ENCODE results near the gene MYOF. TPM values are rescaled to one million over a fixed set of nuclear protein-coding genes. Genes with fewer than 3 reads are reported as not detected.
"Not testable (repeated sequence)": the region's sequence is repeated elsewhere in the genome, so short reads cannot be mapped to it uniquely, and the experiment has no call there.

Gene MYOF
- total RNA-seq, 3 donors from 2014 or later, result 55.0 to 90.7 (median 85.5) TPM

GRCh38 chr10:93333278-93333978 lies 148.7 kb downstream of the MYOF start:
- ATAC-seq, result no peak
- no peaks in the 10 kb centered on the region for H3K4me1 ChIP-seq (ENCODE audit: low read depth)
- H3K4me3 ChIP-seq, result no peak overlapping the region
- H3K9me3 ChIP-seq, result no peaks in the 10 kb centered on the region
- H3K36me3 ChIP-seq (ENCODE audit: low read depth), result no peaks in the 10 kb centered on the region
- no peak for TF ChIP-seq CTCF (IDR thresholded peaks at IDR 0.05)
- intact Hi-C loops (cut with DNase I, micrococcal nuclease), result no loop called here
- no peak for DNase-seq

- Histone ChIP-seq H3K4me1 (ENCODE audit: low read depth) (no peaks in the 10 kb centered on the region), H3K9me3 (no peaks in the 10 kb centered on the region), H3K36me3 (ENCODE audit: low read depth) (no peaks in the 10 kb centered on the region), H3K4me3 (no peak overlapping the region)
- no peak for DNase-seq
- intact Hi-C loops (cut with DNase I, micrococcal nuclease), result no loop called here
- no peak for ATAC-seq
- no peak for TF ChIP-seq CTCF (IDR thresholded peaks at IDR 0.05)
Measured at GRCh38 chr10:93330824-93331223, 151.3 kb downstream of the MYOF start.

- TF ChIP-seq CTCF (IDR thresholded peaks at IDR 0.05), result no peak
- DNase-seq (no peak), ATAC-seq (no peak)
- Histone ChIP-seq H3K9me3 (no peaks in the 10 kb centered on the region), H3K4me3 (no peak overlapping the region), H3K4me1 (ENCODE audit: low read depth) (no peaks in the 10 kb centered on the region), H3K36me3 (ENCODE audit: low read depth) (no peaks in the 10 kb centered on the region)
- intact Hi-C loops (cut with DNase I, micrococcal nuclease), result no loop called here
Measured at GRCh38 chr10:93319896-93320295, 162.2 kb downstream of the MYOF start.

GRCh38 chr10:93319096-93319495 lies 163.0 kb downstream of the MYOF start:
- DNase-seq, result no peak
- no peak overlapping the region for H3K4me3 ChIP-seq
- no peaks in the 10 kb centered on the region for H3K9me3 ChIP-seq
- H3K36me3 ChIP-seq (ENCODE audit: low read depth), result no peaks in the 10 kb centered on the region
- no peak for ATAC-seq
- no peak for TF ChIP-seq CTCF (IDR thresholded peaks at IDR 0.05)
- intact Hi-C loops (cut with DNase I, micrococcal nuclease), result no loop called here
- H3K4me1 ChIP-seq (ENCODE audit: low read depth), result no peaks in the 10 kb centered on the region

GRCh38 chr10:93315246-93315645 lies 166.9 kb downstream of the MYOF start:
- intact Hi-C loops (cut with DNase I, micrococcal nuclease), result no loop called here
- ATAC-seq (no peak), DNase-seq (no peak)
- TF ChIP-seq CTCF (IDR thresholded peaks at IDR 0.05), result no peak
- Histone ChIP-seq H3K9me3 (no peaks in the 10 kb centered on the region), H3K4me1 (ENCODE audit: low read depth) (no peaks in the 10 kb centered on the region), H3K4me3 (no peak overlapping the region), H3K36me3 (ENCODE audit: low read depth) (no peaks in the 10 kb centered on the region)

GRCh38 chr10:93314656-93315055 lies 167.5 kb downstream of the MYOF start:
- DNase-seq; intact Hi-C loops (cut with DNase I, micrococcal nuclease); H3K36me3 ChIP-seq (ENCODE audit: low read depth); ATAC-seq; H3K4me3 ChIP-seq; H3K9me3 ChIP-seq; H3K4me1 ChIP-seq (ENCODE audit: low read depth): not testable (repeated sequence)
